Measurements from ENCODE around the gene CDKAL1. TPM values are rescaled to one million over a fixed set of nuclear protein-coding genes. Genes with fewer than 3 reads are reported as not detected.

The CDKAL1 gene
- total and polyA plus RNA-seq, 2 donors (not counting 3 experiments of a cell fraction or from before 2014, with no cell fraction given) = 6.1 to 20.5 TPM

DNA sequence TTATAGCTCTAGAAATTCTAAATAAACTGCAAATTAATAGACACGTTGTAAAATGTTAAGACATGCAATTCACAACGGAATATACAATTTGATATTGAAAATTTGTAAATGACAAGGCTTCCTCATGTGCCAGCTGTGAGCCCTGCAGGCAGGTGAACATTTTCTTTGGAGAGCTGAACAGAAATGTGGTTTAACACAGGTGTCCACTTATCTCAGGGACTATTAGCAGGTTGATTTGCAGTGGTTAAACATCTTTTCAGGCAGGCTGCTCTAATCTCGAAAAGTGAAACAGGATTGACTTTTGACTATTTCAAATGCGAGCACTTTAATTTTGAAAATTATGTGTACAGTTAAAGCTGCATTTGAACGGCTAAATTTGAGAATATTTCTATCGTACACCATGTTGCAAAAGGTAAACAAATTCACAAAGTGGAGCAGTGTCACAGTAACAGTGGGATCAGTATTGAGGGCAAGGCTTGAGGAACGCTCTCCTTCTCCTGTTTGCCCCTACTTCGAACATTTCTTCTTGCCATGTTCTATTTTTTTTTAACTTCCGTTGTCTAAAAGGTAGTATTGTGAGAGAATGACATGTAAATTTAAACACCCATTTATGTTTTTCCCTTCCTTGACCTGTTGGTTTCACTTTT lies 210.8 kb downstream of the CDKAL1 start:
- FAIRE-seq (no peak), DNase-seq (ENCODE audit: low read depth, low spot score) (no peak)
- TF ChIP-seq GATA2 (IDR thresholded peaks at IDR 0.05; ENCODE audit: insufficient read depth, insufficient read length, low read depth, low read length) (no peak), EZH2 (IDR thresholded peaks at IDR 0.05; ENCODE audit: borderline replicate concordance, low read depth, low read length, severe bottlenecking) (no peak), FOS (IDR thresholded peaks at IDR 0.05; ENCODE audit: borderline replicate concordance, insufficient read depth, low read length) (no peak), POLR2A (IDR thresholded peaks at IDR 0.05; ENCODE audit: low read depth, low read length) (no peak), POLR2AphosphoS5 (IDR thresholded peaks at IDR 0.05; ENCODE audit: insufficient read depth, low read depth, low read length) (no peak), JUN (IDR thresholded peaks at IDR 0.05; ENCODE audit: borderline replicate concordance, insufficient read depth, insufficient read length, low read depth) (no peak), MYC (IDR thresholded peaks at IDR 0.05; ENCODE audit: low read depth, low read length) (no peak)
- TF ChIP-seq, protein P1, sequence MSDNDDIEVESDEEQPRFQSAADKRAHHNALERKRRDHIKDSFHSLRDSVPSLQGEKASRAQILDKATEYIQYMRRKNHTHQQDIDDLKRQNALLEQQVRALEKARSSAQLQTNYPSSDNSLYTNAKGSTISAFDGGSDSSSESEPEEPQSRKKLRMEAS (IDR thresholded peaks at IDR 0.05; ENCODE audit: insufficient read depth, insufficient read length) = no peak
- TF ChIP-seq, protein P2, sequence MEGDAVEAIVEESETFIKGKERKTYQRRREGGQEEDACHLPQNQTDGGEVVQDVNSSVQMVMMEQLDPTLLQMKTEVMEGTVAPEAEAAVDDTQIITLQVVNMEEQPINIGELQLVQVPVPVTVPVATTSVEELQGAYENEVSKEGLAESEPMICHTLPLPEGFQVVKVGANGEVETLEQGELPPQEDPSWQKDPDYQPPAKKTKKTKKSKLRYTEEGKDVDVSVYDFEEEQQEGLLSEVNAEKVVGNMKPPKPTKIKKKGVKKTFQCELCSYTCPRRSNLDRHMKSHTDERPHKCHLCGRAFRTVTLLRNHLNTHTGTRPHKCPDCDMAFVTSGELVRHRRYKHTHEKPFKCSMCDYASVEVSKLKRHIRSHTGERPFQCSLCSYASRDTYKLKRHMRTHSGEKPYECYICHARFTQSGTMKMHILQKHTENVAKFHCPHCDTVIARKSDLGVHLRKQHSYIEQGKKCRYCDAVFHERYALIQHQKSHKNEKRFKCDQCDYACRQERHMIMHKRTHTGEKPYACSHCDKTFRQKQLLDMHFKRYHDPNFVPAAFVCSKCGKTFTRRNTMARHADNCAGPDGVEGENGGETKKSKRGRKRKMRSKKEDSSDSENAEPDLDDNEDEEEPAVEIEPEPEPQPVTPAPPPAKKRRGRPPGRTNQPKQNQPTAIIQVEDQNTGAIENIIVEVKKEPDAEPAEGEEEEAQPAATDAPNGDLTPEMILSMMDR (IDR thresholded peaks at IDR 0.05; ENCODE audit: extremely low read depth in 1 of 2, insufficient read depth in 1 of 2, low read depth in 1 of 2, low read length in 2 of 2) = no peak
- CTCF ChIA-PET = no interaction called here
- dilution Hi-C loops (cut with MboI; ENCODE audit: extremely low pct_ligation_motif_present, low sequenced_read_pairs) = no loop called here
- no peak overlapping the region for H3K27ac ChIP-seq (ENCODE audit: insufficient read depth, low read depth, low read length)
- no peaks in the 10 kb centered on the region for H3K9me3 ChIP-seq (replicated peaks; ENCODE audit: control insufficient read depth, insufficient read depth, low read length)
- H4K20me1 ChIP-seq (replicated peaks; ENCODE audit: control insufficient read depth, extremely low read depth, insufficient read depth, low read length) = no peaks in the 10 kb centered on the region
- H3K4me1 ChIP-seq (ENCODE audit: control insufficient read depth, extremely low read depth, insufficient read depth, low read length) = no peaks in the 10 kb centered on the region
- no peak overlapping the region for H2AFZ ChIP-seq (ENCODE audit: low read depth, low read length)
- no peaks in the 10 kb centered on the region for H3K9me1 ChIP-seq (replicated peaks; ENCODE audit: control insufficient read depth, extremely low read depth, insufficient read depth, low read length)
- no peaks in the 10 kb centered on the region for H3K27me3 ChIP-seq (ENCODE audit: control insufficient read depth in 2 of 2, insufficient read depth in 2 of 2, low read length in 2 of 2)
- no TSS peak for BruUV-seq (replicated peaks)
- no peak overlapping the region for H3K4me2 ChIP-seq (ENCODE audit: insufficient read depth, low read length)
- no peak overlapping the region for H3K9ac ChIP-seq (replicated peaks; ENCODE audit: extremely low read depth, insufficient read depth, low read length)
- POLR2A ChIA-PET = no interaction called here
- H3K4me3 ChIP-seq (replicated peaks in 1 of 3; ENCODE audit: insufficient read depth in 1 of 3, low read depth in 1 of 3, low read length in 3 of 3) = no peak overlapping the region
- H3K79me2 ChIP-seq (ENCODE audit: control insufficient read depth, insufficient read depth, low read length) = no peaks in the 10 kb centered on the region
- intact Hi-C loops (cut with micrococcal nuclease) = no loop called here
- no peaks in the 10 kb centered on the region for H3K36me3 ChIP-seq (ENCODE audit: control insufficient read depth in 2 of 2, extremely low read depth in 1 of 2, insufficient read depth in 2 of 2, low read length in 2 of 2)
